Heart left ventricle (tissue), 13 donors: ENCODE data around the gene GATAD1.

Experiments used
- CTCF ChIP-seq, 12 donors: fragments of 200-600 bp; sonication (generic) in 4 of 12; IDR thresholded peaks; one replicate each; pipeline versions ENCODE4 v1.5.0 to v1.8.0; 2018 to 2022; ENCODE audit warnings: antibody characterized with exemption in 12 of 12, mild to moderate bottlenecking in 5 of 12
- POLR2A ChIP-seq, 2 donors: fragments of 450-650 bp; IDR thresholded peaks; one replicate each; pipeline ENCODE4 v1.6.1; 2017; ENCODE audit warnings: antibody characterized with exemption in 2 of 2, mild to moderate bottlenecking in 2 of 2, moderate library complexity in 2 of 2
- donor health status: ischemic (EF 13 %, LVEDD 7.1; RV severe dilation, severe dysfunction).
- donor health status: DM: no; HTN: yes; CAD: no.
- donor health status: DM: no; HTN: no; CAD: no.
- donor health status: ischemic (EF 25% LVEDD 6.9; RV normal size, moderate dysfunction).
- donor health status: ischemic (EF 25% LVEDD 5.7; RV mildly dilated, moderate dysfunction).
- donor health status: ischemic (EF 35%, LVEDD 5.7; RV mildly dilated, moderate dysfunction).
- donor health status: nonischemic (EF 11% LVEDD 7.7; RV severe dilation, severe dysfunction).
- donor health status: DM: yes; HTN: yes; CAD: no.
- donor health status: PGD.
- donor health status: ischemic (EF 29% LVEDD 5.4; RV normal size, mild dysfunction).
- donor health status: nonischemic (EF 23%, LVEDD 6.1; RV moderate dilation, normal function).

- TF ChIP-seq CTCF (IDR thresholded peaks at IDR 0.05) (no peak), POLR2A (IDR thresholded peaks at IDR 0.05) (no peak)
Measured at GRCh38 chr7:92422926-92423325, 24.4 kb upstream of the GATAD1 start.
